ENCODE results near the gene HPX.

GRCh38 chr11:6431861-6432260, 8.9 kb downstream of the HPX start:
- TF ChIP-seq REST (IDR thresholded peaks at IDR 0.05; ENCODE audit: insufficient read depth in 1 of 2, low read depth in 2 of 2, low read length in 2 of 2) = no peak
- no peak for TF ChIP-seq POLR2AphosphoS5 (IDR thresholded peaks at IDR 0.05; ENCODE audit: low read depth, low read length)
